Measurements from ENCODE around the gene MACROD2. TPM values are rescaled to one million over a fixed set of nuclear protein-coding genes. Genes with fewer than 3 reads are reported as not detected.

MACROD2 gene
- total RNA-seq, 1 experiment from 2014 or later, result 3.7 TPM

DNA sequence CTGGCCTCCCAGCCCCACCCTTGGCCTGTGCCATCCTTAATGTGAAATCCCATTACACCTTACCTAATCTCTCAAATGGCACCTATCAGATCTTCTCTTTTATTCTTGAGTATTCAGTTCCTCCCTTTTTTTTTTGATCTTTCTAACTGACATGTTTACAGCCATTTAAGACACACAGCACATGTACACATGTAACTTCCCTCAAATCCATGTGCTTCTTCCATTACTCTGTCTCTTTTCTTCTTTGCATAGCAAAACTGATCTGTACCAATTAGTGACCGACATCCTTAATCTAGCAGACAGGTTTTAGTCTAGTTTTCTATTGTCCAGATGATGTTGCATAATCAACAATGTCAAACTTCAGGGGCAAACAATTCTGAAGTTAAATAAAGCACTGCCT lies 755.9 kb downstream of the MACROD2 start:
- Histone ChIP-seq H3K36me3 (ENCODE audit: control insufficient read depth in 1 of 2, insufficient read depth in 2 of 2, low read length in 2 of 2) (no peaks in the 10 kb centered on the region), H3K27me3 (ENCODE audit: insufficient read depth, low read length) (no peaks in the 10 kb centered on the region), H3K4me1 (ENCODE audit: control insufficient read depth in 1 of 2, insufficient read depth in 2 of 2, low read length in 2 of 2) (no peaks in the 10 kb centered on the region), H3K4me3 (replicated peaks in 1 of 2; ENCODE audit: low read depth in 1 of 2, low read length in 2 of 2) (no peak overlapping the region), H3K79me2 (ENCODE audit: insufficient read depth, low read length) (no peaks in the 10 kb centered on the region), H3K27ac (ENCODE audit: low read depth, low read length) (no peak overlapping the region), H3K4me2 (ENCODE audit: low read length) (no peak overlapping the region), H3K9ac (ENCODE audit: low read length) (no peak overlapping the region), H3K9me2 (ENCODE audit: insufficient read depth) (no peaks in the 10 kb centered on the region), H2AFZ (ENCODE audit: low read depth, low read length, poor library complexity, severe bottlenecking) (no peak overlapping the region), H4K20me1 (ENCODE audit: insufficient read depth) (no peaks in the 10 kb centered on the region), H3K9me3 (ENCODE audit: control insufficient read depth in 1 of 2, insufficient read depth in 1 of 2, low read depth in 1 of 2, low read length in 2 of 2) (no peaks in the 10 kb centered on the region)
- DNase-seq (ENCODE audit: low read depth, low spot score), result no peak
- ATAC-seq, result no peak
- BruUV-seq (replicated peaks), result no TSS peak
- POLR2A ChIA-PET, result no interaction called here
- RAD21 ChIA-PET (ENCODE audit: low non-redundant PET in 1 of 2, low total read pairs in 2 of 2, uncharacterized antibody in 2 of 2, unreplicated experiment in 2 of 2), result no interaction called here
- TF ChIP-seq, protein P1, sequence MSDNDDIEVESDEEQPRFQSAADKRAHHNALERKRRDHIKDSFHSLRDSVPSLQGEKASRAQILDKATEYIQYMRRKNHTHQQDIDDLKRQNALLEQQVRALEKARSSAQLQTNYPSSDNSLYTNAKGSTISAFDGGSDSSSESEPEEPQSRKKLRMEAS (IDR thresholded peaks at IDR 0.05), result no peak
- no peak for TF ChIP-seq EGR1 (IDR thresholded peaks at IDR 0.05; ENCODE audit: low read depth)
- TF ChIP-seq, protein P2, sequence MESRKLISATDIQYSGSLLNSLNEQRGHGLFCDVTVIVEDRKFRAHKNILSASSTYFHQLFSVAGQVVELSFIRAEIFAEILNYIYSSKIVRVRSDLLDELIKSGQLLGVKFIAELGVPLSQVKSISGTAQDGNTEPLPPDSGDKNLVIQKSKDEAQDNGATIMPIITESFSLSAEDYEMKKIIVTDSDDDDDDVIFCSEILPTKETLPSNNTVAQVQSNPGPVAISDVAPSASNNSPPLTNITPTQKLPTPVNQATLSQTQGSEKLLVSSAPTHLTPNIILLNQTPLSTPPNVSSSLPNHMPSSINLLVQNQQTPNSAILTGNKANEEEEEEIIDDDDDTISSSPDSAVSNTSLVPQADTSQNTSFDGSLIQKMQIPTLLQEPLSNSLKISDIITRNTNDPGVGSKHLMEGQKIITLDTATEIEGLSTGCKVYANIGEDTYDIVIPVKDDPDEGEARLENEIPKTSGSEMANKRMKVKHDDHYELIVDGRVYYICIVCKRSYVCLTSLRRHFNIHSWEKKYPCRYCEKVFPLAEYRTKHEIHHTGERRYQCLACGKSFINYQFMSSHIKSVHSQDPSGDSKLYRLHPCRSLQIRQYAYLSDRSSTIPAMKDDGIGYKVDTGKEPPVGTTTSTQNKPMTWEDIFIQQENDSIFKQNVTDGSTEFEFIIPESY (IDR thresholded peaks at IDR 0.05; ENCODE audit: extremely low read depth, insufficient replicate concordance, low read length), result no peak
- no peak for TF ChIP-seq ELF1 (IDR thresholded peaks at IDR 0.05; ENCODE audit: borderline replicate concordance, low read depth)
- no peak for TF ChIP-seq FOSL1 (IDR thresholded peaks at IDR 0.05; ENCODE audit: low read depth)
- no peak for TF ChIP-seq CEBPB (IDR thresholded peaks at IDR 0.05; ENCODE audit: low read depth)
- no peak for TF ChIP-seq ZNF274 (IDR thresholded peaks at IDR 0.05; ENCODE audit: low read depth, low read length)
- TF ChIP-seq, protein P3, sequence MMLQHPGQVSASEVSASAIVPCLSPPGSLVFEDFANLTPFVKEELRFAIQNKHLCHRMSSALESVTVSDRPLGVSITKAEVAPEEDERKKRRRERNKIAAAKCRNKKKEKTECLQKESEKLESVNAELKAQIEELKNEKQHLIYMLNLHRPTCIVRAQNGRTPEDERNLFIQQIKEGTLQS (IDR thresholded peaks at IDR 0.05), result no peak
- no peak for TF ChIP-seq SIN3A (IDR thresholded peaks at IDR 0.05; ENCODE audit: low read depth)
- no peak for TF ChIP-seq ZFX (IDR thresholded peaks at IDR 0.05)
- TF ChIP-seq POLR2A (IDR thresholded peaks at IDR 0.05; ENCODE audit: borderline replicate concordance, extremely low read depth, insufficient read depth, insufficient read length), result no peak
- TF ChIP-seq, protein P4, sequence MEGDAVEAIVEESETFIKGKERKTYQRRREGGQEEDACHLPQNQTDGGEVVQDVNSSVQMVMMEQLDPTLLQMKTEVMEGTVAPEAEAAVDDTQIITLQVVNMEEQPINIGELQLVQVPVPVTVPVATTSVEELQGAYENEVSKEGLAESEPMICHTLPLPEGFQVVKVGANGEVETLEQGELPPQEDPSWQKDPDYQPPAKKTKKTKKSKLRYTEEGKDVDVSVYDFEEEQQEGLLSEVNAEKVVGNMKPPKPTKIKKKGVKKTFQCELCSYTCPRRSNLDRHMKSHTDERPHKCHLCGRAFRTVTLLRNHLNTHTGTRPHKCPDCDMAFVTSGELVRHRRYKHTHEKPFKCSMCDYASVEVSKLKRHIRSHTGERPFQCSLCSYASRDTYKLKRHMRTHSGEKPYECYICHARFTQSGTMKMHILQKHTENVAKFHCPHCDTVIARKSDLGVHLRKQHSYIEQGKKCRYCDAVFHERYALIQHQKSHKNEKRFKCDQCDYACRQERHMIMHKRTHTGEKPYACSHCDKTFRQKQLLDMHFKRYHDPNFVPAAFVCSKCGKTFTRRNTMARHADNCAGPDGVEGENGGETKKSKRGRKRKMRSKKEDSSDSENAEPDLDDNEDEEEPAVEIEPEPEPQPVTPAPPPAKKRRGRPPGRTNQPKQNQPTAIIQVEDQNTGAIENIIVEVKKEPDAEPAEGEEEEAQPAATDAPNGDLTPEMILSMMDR (IDR thresholded peaks at IDR 0.05 in 2 of 3, conservative IDR thresholded peaks at IDR 0.05 in 1 of 3; ENCODE audit: borderline replicate concordance in 1 of 3, insufficient read depth in 1 of 3, low read depth in 2 of 3, low read length in 2 of 3), result no peak
- TF ChIP-seq CBX3 (IDR thresholded peaks at IDR 0.05; ENCODE audit: low read depth), result no peak
- TF ChIP-seq TCF7L2 (IDR thresholded peaks at IDR 0.05; ENCODE audit: borderline replicate concordance, extremely low read depth, insufficient read depth, insufficient read length), result no peak
- no peak for TF ChIP-seq YY1 (IDR thresholded peaks at IDR 0.05; ENCODE audit: extremely low read depth, insufficient replicate concordance, low read depth, low read length)
- TF ChIP-seq JUND (IDR thresholded peaks at IDR 0.05), result no peak
- intact Hi-C loops (cut with micrococcal nuclease), result no loop called here
- CTCF ChIA-PET, result no interaction called here

Measured in HCT116 (cell line).